Prostate gland (tissue), 2 donors: ENCODE measurements around the gene ZSCAN32. TPM values are rescaled to one million over a fixed set of nuclear protein-coding genes. Genes with fewer than 3 reads are reported as not detected.

Source experiments
- DNase-seq: peaks from one replicate; pipeline ENCODE4 v3.0.0-alpha.2; 2019; ENCODE audit warnings: low spot score
- H3K27ac ChIP-seq, 2 donors: fragments of 200-600 bp; sonication (generic); 2 replicates each; pipeline ENCODE4 v1.5.1; 2017 to 2019
- H3K27me3 ChIP-seq: fragments of 200-600 bp; sonication (generic); replicated peaks from 2 replicates; pipeline ENCODE4 v1.5.1; 2019; ENCODE audit not compliant: insufficient read depth
- H3K36me3 ChIP-seq, 2 donors: fragments of 200-600 bp; sonication (generic); 1 replicate in 1 of 2; 2 replicates in 1 of 2; pipeline versions ENCODE4 v1.5.1 to v1.8.1; 2017 to 2019
- H3K4me1 ChIP-seq: fragments of 200-600 bp; sonication (generic); replicated peaks from 2 replicates; pipeline ENCODE4 v1.5.1; 2019
- H3K4me3 ChIP-seq, 2 donors: fragments of 200-600 bp; sonication (generic); 2 replicates each; pipeline ENCODE4 v1.5.1; 2017 to 2019
- H3K9me3 ChIP-seq: fragments of 200-600 bp; sonication (generic); 2 replicates; pipeline ENCODE4 v1.5.1; 2017
- POLR2A ChIP-seq: fragments of 450-650 bp; IDR thresholded peaks from one replicate; pipeline ENCODE4 v1.6.1; 2016; ENCODE audit warnings: antibody characterized with exemption, mild to moderate bottlenecking
- POLR2AphosphoS5 ChIP-seq: sonication (generic); formaldehyde crosslinking; IDR thresholded peaks from one replicate; pipeline ENCODE4 v1.6.1; 2017; ENCODE audit warnings: antibody characterized with exemption
- WGBS: methylation state at CpG from one replicate; pipeline ENCODE4 v1.1.5; 2018; 5-methylcytosine and 5-hydroxymethylcytosine counted together
- intact Hi-C: fragments of 100-400 bp; cut with DNase I; formaldehyde crosslinking; loops from one replicate; pipeline ENCODE4 v1.14.2; 2022
- total RNA-seq, 2 donors: library from RNA; depleted of rRNA; stranded (reverse); fragments of >200 nt; gene quantifications; one replicate each; pipeline ENCODE4 v1.1.0, GENCODE V29; 2016
- TF ChIP-seq, protein P1 (sequence below), 4 experiments: fragments of 200-600 bp in 2 of 4; fragments of 450-650 bp in 2 of 4; sonication (generic) in 2 of 4; IDR thresholded peaks; 1 replicate in 3 of 4; 2 replicates in 1 of 4; pipeline ENCODE4 v1.5.1; 2016 to 2019; ENCODE audit warnings: antibody characterized with exemption in 4 of 4, mild to moderate bottlenecking in 2 of 4, moderate library complexity in 2 of 4

ZSCAN32 gene
- total RNA-seq, 2 donors from 2014 or later: 15.2 to 17.4 TPM

DNA sequence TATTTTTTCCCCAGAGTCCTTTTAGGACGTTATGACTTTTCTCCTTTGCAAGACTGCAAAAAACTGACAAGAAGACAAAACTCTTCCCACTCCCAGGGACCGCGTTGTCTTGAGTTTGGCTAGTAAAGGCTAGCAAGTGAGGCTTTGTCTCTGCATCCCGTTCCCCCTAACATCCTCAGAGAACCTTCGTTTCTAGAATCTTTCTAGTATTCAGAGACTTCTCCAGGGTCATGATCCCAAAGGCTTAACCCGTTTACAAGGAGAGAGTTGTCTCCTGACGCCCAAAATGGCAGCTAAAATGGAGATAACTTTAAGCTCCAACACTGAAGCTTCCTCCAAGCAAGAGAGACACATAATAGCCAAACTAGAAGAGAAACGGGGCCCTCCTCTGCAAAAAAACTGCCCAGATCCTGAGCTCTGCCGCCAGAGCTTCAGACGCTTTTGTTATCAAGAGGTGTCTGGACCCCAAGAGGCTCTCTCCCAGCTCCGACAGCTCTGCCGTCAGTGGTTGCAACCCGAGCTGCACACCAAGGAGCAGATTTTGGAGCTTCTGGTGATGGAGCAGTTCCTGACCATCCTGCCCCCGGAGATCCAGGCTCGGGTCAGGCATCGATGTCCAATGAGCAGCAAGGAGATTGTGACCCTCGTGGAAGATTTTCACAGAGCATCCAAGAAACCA lies 1.1 kb upstream of the ZSCAN32 start:
- DNase-seq: no peak
- Histone ChIP-seq H3K4me3 (peak overlapping the region; percentile 57 to 65), H3K9me3 (no peaks in the 10 kb centered on the region), H3K27me3 (no peaks in the 10 kb centered on the region), H3K36me3 (peaks cover 0 to 23% of the 10 kb centered on the region in 2 donors), H3K27ac (peak overlapping the region; percentile 68 to 70), H3K4me1 (no peaks in the 10 kb centered on the region)
- TF ChIP-seq, protein P1, sequence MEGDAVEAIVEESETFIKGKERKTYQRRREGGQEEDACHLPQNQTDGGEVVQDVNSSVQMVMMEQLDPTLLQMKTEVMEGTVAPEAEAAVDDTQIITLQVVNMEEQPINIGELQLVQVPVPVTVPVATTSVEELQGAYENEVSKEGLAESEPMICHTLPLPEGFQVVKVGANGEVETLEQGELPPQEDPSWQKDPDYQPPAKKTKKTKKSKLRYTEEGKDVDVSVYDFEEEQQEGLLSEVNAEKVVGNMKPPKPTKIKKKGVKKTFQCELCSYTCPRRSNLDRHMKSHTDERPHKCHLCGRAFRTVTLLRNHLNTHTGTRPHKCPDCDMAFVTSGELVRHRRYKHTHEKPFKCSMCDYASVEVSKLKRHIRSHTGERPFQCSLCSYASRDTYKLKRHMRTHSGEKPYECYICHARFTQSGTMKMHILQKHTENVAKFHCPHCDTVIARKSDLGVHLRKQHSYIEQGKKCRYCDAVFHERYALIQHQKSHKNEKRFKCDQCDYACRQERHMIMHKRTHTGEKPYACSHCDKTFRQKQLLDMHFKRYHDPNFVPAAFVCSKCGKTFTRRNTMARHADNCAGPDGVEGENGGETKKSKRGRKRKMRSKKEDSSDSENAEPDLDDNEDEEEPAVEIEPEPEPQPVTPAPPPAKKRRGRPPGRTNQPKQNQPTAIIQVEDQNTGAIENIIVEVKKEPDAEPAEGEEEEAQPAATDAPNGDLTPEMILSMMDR (IDR thresholded peaks at IDR 0.05): no peak
- TF ChIP-seq POLR2A (no peak), POLR2AphosphoS5 (no peak)
- WGBS: 25% methylated on average over 17 of the region's 17 CpGs
- intact Hi-C loops: loop anchor here (2.0 to 10.0 kb wide), 2 partner anchors 57 to 97 kb away; partner anchors contain the start of genes TIGD7 and ZNF75A

- Histone ChIP-seq H3K9me3 (no peaks in the 10 kb centered on the region), H3K36me3 (peaks cover 0 to 13% of the 10 kb centered on the region in 2 donors), H3K27me3 (no peaks in the 10 kb centered on the region), H3K27ac (peak overlapping the region; percentile 59 to 70), H3K4me1 (no peaks in the 10 kb centered on the region), H3K4me3 (peak overlapping the region; percentile 57 to 65)
- WGBS: 0% methylated on average over 18 of the region's 18 CpGs
- intact Hi-C loops: loop anchor here (2.0 to 10.0 kb wide), 2 partner anchors 58 to 96 kb away; partner anchors contain the start of genes TIGD7 and ZNF75A
- no peak for TF ChIP-seq POLR2A
- TF ChIP-seq POLR2AphosphoS5: no peak
- TF ChIP-seq, protein P1 (IDR thresholded peaks at IDR 0.05): no peak
- DNase-seq: no peak
Measured at GRCh38 chr16:3400446-3400778, 392 bp downstream of the ZSCAN32 start.

GRCh38 chr16:3389663-3390338 lies 11.0 kb downstream of the ZSCAN32 start:
- Histone ChIP-seq H3K36me3 (peaks cover 9 to 14% of the 10 kb centered on the region in 2 donors), H3K4me3 (no peak overlapping the region)

GRCh38 chr16:3388325-3388724 lies 12.5 kb downstream of the ZSCAN32 start:
- no peak for DNase-seq
- no peak overlapping the region for H3K27ac ChIP-seq
- intact Hi-C loops: no loop called here
- H3K36me3 ChIP-seq: peaks cover 14 to 24% of the 10 kb centered on the region in 2 donors
- no peak overlapping the region for H3K4me3 ChIP-seq
- no peaks in the 10 kb centered on the region for H3K27me3 ChIP-seq
- H3K4me1 ChIP-seq: no peaks in the 10 kb centered on the region
- H3K9me3 ChIP-seq: no peaks in the 10 kb centered on the region
- TF ChIP-seq POLR2AphosphoS5: no peak
- TF ChIP-seq, protein P1 (IDR thresholded peaks at IDR 0.05): no peak
- TF ChIP-seq POLR2A: no peak
- WGBS: 96% methylated on average over 6 of the region's 6 CpGs

More at GRCh38 chr16:3389663-3390338, 11.0 kb downstream of the ZSCAN32 start:
- intact Hi-C loops: no loop called here
- Histone ChIP-seq H3K4me1 (no peaks in the 10 kb centered on the region), H3K9me3 (no peaks in the 10 kb centered on the region), H3K27me3 (no peaks in the 10 kb centered on the region), H3K27ac (no peak overlapping the region)
- 84% methylated on average over 9 of the region's 9 CpGs for WGBS
- DNase-seq: no peak
- TF ChIP-seq POLR2A: no peak
- TF ChIP-seq, protein P1 (IDR thresholded peaks at IDR 0.05): no peak
- no peak for TF ChIP-seq POLR2AphosphoS5
